ENCODE measurements around the gene TOR1B.
"Not testable (repeated sequence)": the region's sequence is repeated elsewhere in the genome, so short reads cannot be mapped to it uniquely, and the experiment has no call there.

Gene TOR1B

GRCh38 chr9:129774791-129775447, 28.1 kb upstream of the TOR1B start:
- DNase-seq, result no peak
- in situ Hi-C loops (cut with MboI; ENCODE audit: low pct_unique_long_range_greater_than_20kb, low sequenced_read_pairs), result loop anchor here (25.0 kb wide), 1 partner anchor 638 kb away; no protein-coding TSS in a partner anchor

GRCh38 chr9:129775448-129775798, 27.6 kb upstream of the TOR1B start:
- no peak for DNase-seq
- in situ Hi-C loops (cut with MboI; ENCODE audit: low pct_unique_long_range_greater_than_20kb, low sequenced_read_pairs), result loop anchor here (25.0 kb wide), 1 partner anchor 638 kb away; no protein-coding TSS in a partner anchor

- in situ Hi-C loops (cut with MboI; ENCODE audit: low pct_unique_long_range_greater_than_20kb, low sequenced_read_pairs), result loop anchor here (25.0 kb wide), 1 partner anchor 639 kb away; no protein-coding TSS in a partner anchor
Observed at GRCh38 chr9:129776096-129776495, 26.9 kb upstream of the TOR1B start.

GRCh38 chr9:129776566-129776937, 26.4 kb upstream of the TOR1B start:
- in situ Hi-C loops (cut with MboI; ENCODE audit: low pct_unique_long_range_greater_than_20kb, low sequenced_read_pairs), result loop anchor here (25.0 kb wide), 1 partner anchor 639 kb away; no protein-coding TSS in a partner anchor

More at GRCh38 chr9:129776096-129776495, 26.9 kb upstream of the TOR1B start:
- not testable (repeated sequence) for DNase-seq

GRCh38 chr9:129776938-129777768, 25.8 kb upstream of the TOR1B start:
- in situ Hi-C loops (cut with MboI; ENCODE audit: low pct_unique_long_range_greater_than_20kb, low sequenced_read_pairs), result loop anchor here (25.0 kb wide), 1 partner anchor 640 kb away; no protein-coding TSS in a partner anchor
- peak; percentile 97 for DNase-seq

More at GRCh38 chr9:129776566-129776937, 26.4 kb upstream of the TOR1B start:
- DNase-seq, result no peak

GRCh38 chr9:129777769-129778130, 25.2 kb upstream of the TOR1B start:
- no peak for DNase-seq
- in situ Hi-C loops (cut with MboI; ENCODE audit: low pct_unique_long_range_greater_than_20kb, low sequenced_read_pairs), result loop anchor here (25.0 kb wide), 1 partner anchor 640 kb away; no protein-coding TSS in a partner anchor

GRCh38 chr9:129778469-129778868, 24.5 kb upstream of the TOR1B start:
- no peak for DNase-seq
- in situ Hi-C loops (cut with MboI; ENCODE audit: low pct_unique_long_range_greater_than_20kb, low sequenced_read_pairs), result loop anchor here (25.0 kb wide), 1 partner anchor 641 kb away; no protein-coding TSS in a partner anchor

- in situ Hi-C loops (cut with MboI; ENCODE audit: low pct_unique_long_range_greater_than_20kb, low sequenced_read_pairs), result loop anchor here (25.0 kb wide), 1 partner anchor 642 kb away; no protein-coding TSS in a partner anchor
- no peak for DNase-seq
Observed at GRCh38 chr9:129779560-129780190, 23.3 kb upstream of the TOR1B start.

- in situ Hi-C loops (cut with MboI; ENCODE audit: low pct_unique_long_range_greater_than_20kb, low sequenced_read_pairs), result loop anchor here (25.0 kb wide), 1 partner anchor 644 kb away; no protein-coding TSS in a partner anchor
- DNase-seq, result no peak
Observed at GRCh38 chr9:129781131-129781530, 21.9 kb upstream of the TOR1B start.

GRCh38 chr9:129781981-129782380, 21.0 kb upstream of the TOR1B start:
- in situ Hi-C loops (cut with MboI; ENCODE audit: low pct_unique_long_range_greater_than_20kb, low sequenced_read_pairs), result loop anchor here (25.0 kb wide), 1 partner anchor 645 kb away; no protein-coding TSS in a partner anchor

GRCh38 chr9:129783516-129784361, 19.2 kb upstream of the TOR1B start:
- peak; percentile 81 for DNase-seq
- in situ Hi-C loops (cut with MboI; ENCODE audit: low pct_unique_long_range_greater_than_20kb, low sequenced_read_pairs), result loop anchor here (25.0 kb wide), 1 partner anchor 646 kb away; no protein-coding TSS in a partner anchor

More at GRCh38 chr9:129781981-129782380, 21.0 kb upstream of the TOR1B start:
- DNase-seq, result no peak

GRCh38 chr9:129784970-129785369, 18.0 kb upstream of the TOR1B start:
- in situ Hi-C loops (cut with MboI; ENCODE audit: low pct_unique_long_range_greater_than_20kb, low sequenced_read_pairs), result loop anchor here (25.0 kb wide), 1 partner anchor 648 kb away; no protein-coding TSS in a partner anchor

GRCh38 chr9:129785866-129786265, 17.1 kb upstream of the TOR1B start:
- no peak for DNase-seq
- in situ Hi-C loops (cut with MboI; ENCODE audit: low pct_unique_long_range_greater_than_20kb, low sequenced_read_pairs), result loop anchor here (25.0 kb wide), 1 partner anchor 649 kb away; no protein-coding TSS in a partner anchor

More at GRCh38 chr9:129784970-129785369, 18.0 kb upstream of the TOR1B start:
- DNase-seq, result not testable (repeated sequence)

- DNase-seq, result no peak
- in situ Hi-C loops (cut with MboI; ENCODE audit: low pct_unique_long_range_greater_than_20kb, low sequenced_read_pairs), result loop anchor here (25.0 kb wide), 1 partner anchor 649 kb away; no protein-coding TSS in a partner anchor
Observed at GRCh38 chr9:129786481-129786880, 16.5 kb upstream of the TOR1B start.

- DNase-seq, result no peak
- in situ Hi-C loops (cut with MboI; ENCODE audit: low pct_unique_long_range_greater_than_20kb, low sequenced_read_pairs), result loop anchor here (25.0 kb wide), 1 partner anchor 657 kb away; no protein-coding TSS in a partner anchor
Observed at GRCh38 chr9:129794549-129794948, 8.4 kb upstream of the TOR1B start.

GRCh38 chr9:129796029-129796428, 7.0 kb upstream of the TOR1B start:
- not testable (repeated sequence) for DNase-seq
- in situ Hi-C loops (cut with MboI; ENCODE audit: low pct_unique_long_range_greater_than_20kb, low sequenced_read_pairs), result loop anchor here (25.0 kb wide), 1 partner anchor 659 kb away; no protein-coding TSS in a partner anchor

GRCh38 chr9:129798973-129799372, 4.0 kb upstream of the TOR1B start:
- in situ Hi-C loops (cut with MboI; ENCODE audit: low pct_unique_long_range_greater_than_20kb, low sequenced_read_pairs), result loop anchor here (25.0 kb wide), 1 partner anchor 662 kb away; no protein-coding TSS in a partner anchor
- no peak for DNase-seq

GRCh38 chr9:129801504-129801903, 1.5 kb upstream of the TOR1B start:
- no peak for DNase-seq
- in situ Hi-C loops (cut with MboI; ENCODE audit: low pct_unique_long_range_greater_than_20kb, low sequenced_read_pairs), result no loop called here

Measured in KBM-7 (cell line).